Nephron (organoid): ENCODE measurements around the gene MRPS12.
"Not testable (repeated sequence)": the region's sequence is repeated elsewhere in the genome, so short reads cannot be mapped to it uniquely, and the experiment has no call there.

Experiments
- H3K27ac Mint-ChIP-seq, 3 experiments: 2 replicates each; pipeline ENCODE4 v1.8.0; 2020; ENCODE audit warnings: mixed read lengths in 3 of 3, mild to moderate bottlenecking in 2 of 3, moderate library complexity in 1 of 3
- H3K27me3 Mint-ChIP-seq: 2 replicates; pipeline ENCODE4 v1.8.0; 2021; ENCODE audit warnings: low read depth, mild to moderate bottlenecking, moderate library complexity, mixed read lengths
- H3K36me3 Mint-ChIP-seq: 2 replicates; pipeline ENCODE4 v1.8.0; 2020; ENCODE audit warnings: low read depth, mixed read lengths
- H3K4me1 Mint-ChIP-seq: 2 replicates; pipeline ENCODE4 v1.8.0; 2020; ENCODE audit warnings: mixed read lengths
- H3K4me3 Mint-ChIP-seq, 3 experiments: 2 replicates each; pipeline ENCODE4 v1.8.0; 2020; ENCODE audit warnings: mild to moderate bottlenecking in 3 of 3, mixed read lengths in 3 of 3, moderate library complexity in 2 of 3
- H3K9me3 Mint-ChIP-seq: 2 replicates; pipeline ENCODE4 v1.8.0; 2020; ENCODE audit warnings: mixed read lengths
- CTCF ChIP-seq, 3 experiments: fragments of 200-600 bp; sonication (generic); IDR thresholded peaks; one replicate each; pipeline ENCODE4 v1.5.0; 2021; ENCODE audit warnings: antibody characterized with exemption in 3 of 3; ENCODE audit not compliant: unreplicated experiment in 3 of 3

The MRPS12 gene

GRCh38 chr19:38930776-38931520 lies at the start of gene MRPS12:
TSS of gene MRPS12 (plus strand) at chr19:38930944. CDS start at chr19:38931295, 351 bp downstream.
- Mint-ChIP-seq H3K4me1 (peaks cover 15% of the 10 kb centered on the region), H3K36me3 (peaks cover 41% of the 10 kb centered on the region), H3K4me3 (peak within 1 kb of the TSS; percentile 99 to 100 (median 99)), H3K9me3 (peaks cover 9% of the 10 kb centered on the region), H3K27ac (peak within 1 kb of the TSS; percentile 93 to 99 (median 98)), H3K27me3 (no peaks in the 10 kb centered on the region)
- TF ChIP-seq CTCF (IDR thresholded peaks at IDR 0.05; ENCODE audit: unreplicated experiment in 3 of 3) = no peak

- H3K36me3 Mint-ChIP-seq = peaks cover 9% of the 10 kb centered on the region
- no peaks in the 10 kb centered on the region for H3K9me3 Mint-ChIP-seq
- H3K27me3 Mint-ChIP-seq = no peaks in the 10 kb centered on the region
- H3K4me1 Mint-ChIP-seq = peaks cover 18% of the 10 kb centered on the region
- no peak overlapping the region for H3K4me3 Mint-ChIP-seq
- no peak for TF ChIP-seq CTCF (IDR thresholded peaks at IDR 0.05; ENCODE audit: unreplicated experiment in 3 of 3)
- H3K27ac Mint-ChIP-seq = peak overlapping the region; percentile 44 to 71 (median 62)
Observed at GRCh38 chr19:38883286-38883685, 47.5 kb upstream of the MRPS12 start.

- not testable (repeated sequence) for H3K27me3 Mint-ChIP-seq, H3K4me3 Mint-ChIP-seq, H3K9me3 Mint-ChIP-seq, H3K27ac Mint-ChIP-seq
- H3K4me1 Mint-ChIP-seq = peaks cover 11% of the 10 kb centered on the region
- H3K36me3 Mint-ChIP-seq = peaks cover 13% of the 10 kb centered on the region
Observed at GRCh38 chr19:38884691-38885090, 46.1 kb upstream of the MRPS12 start.

- peaks cover 4% of the 10 kb centered on the region for H3K36me3 Mint-ChIP-seq
- H3K4me3 Mint-ChIP-seq = no peak overlapping the region
- no peaks in the 10 kb centered on the region for H3K9me3 Mint-ChIP-seq
- no peak for TF ChIP-seq CTCF (IDR thresholded peaks at IDR 0.05; ENCODE audit: unreplicated experiment in 3 of 3)
- H3K27ac Mint-ChIP-seq = no peak overlapping the region
- H3K27me3 Mint-ChIP-seq = no peaks in the 10 kb centered on the region
- H3K4me1 Mint-ChIP-seq = peaks cover 18% of the 10 kb centered on the region
Observed at GRCh38 chr19:38888876-38889275, 41.9 kb upstream of the MRPS12 start.

GRCh38 chr19:38889803-38890202 lies 40.9 kb upstream of the MRPS12 start:
- Mint-ChIP-seq H3K27me3 (no peaks in the 10 kb centered on the region), H3K9me3 (no peaks in the 10 kb centered on the region), H3K4me3 (no peak overlapping the region), H3K36me3 (peaks cover 4% of the 10 kb centered on the region), H3K4me1 (peaks cover 22% of the 10 kb centered on the region), H3K27ac (no peak overlapping the region)
- no peak for TF ChIP-seq CTCF (IDR thresholded peaks at IDR 0.05; ENCODE audit: unreplicated experiment in 3 of 3)

GRCh38 chr19:38890686-38891085 lies 40.1 kb upstream of the MRPS12 start:
- no peak overlapping the region for H3K4me3 Mint-ChIP-seq
- peaks cover 4% of the 10 kb centered on the region for H3K36me3 Mint-ChIP-seq
- no peaks in the 10 kb centered on the region for H3K27me3 Mint-ChIP-seq
- peaks cover 24% of the 10 kb centered on the region for H3K4me1 Mint-ChIP-seq
- no peaks in the 10 kb centered on the region for H3K9me3 Mint-ChIP-seq
- TF ChIP-seq CTCF (IDR thresholded peaks at IDR 0.05; ENCODE audit: unreplicated experiment in 3 of 3) = no peak
- H3K27ac Mint-ChIP-seq = no peak overlapping the region
